Measurements from ENCODE around the gene OLFML1. TPM values are rescaled to one million over a fixed set of nuclear protein-coding genes. Genes with fewer than 3 reads are reported as not detected.

OLFML1 gene
- total RNA-seq, 1 experiment from 2014 or later: not detected

DNA sequence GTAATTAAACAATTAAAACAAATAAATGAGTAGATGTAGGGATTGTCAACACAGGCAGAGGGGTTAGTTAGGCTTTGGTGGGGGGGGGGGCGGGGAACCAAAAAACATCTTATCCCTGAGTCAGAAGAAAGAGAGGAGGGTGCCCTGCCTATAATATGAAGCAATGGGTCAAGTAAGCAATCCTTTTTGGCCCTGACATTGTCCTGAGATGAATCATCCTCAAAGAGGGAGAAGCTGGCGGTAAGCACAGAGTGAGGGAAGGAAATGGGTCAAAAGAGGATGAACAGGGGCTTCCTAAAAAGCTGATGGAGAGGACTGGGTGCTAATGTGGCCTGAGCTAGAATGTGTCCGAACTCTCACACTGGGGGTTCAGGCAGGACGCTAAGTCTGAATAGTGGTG lies 4.7 kb downstream of the OLFML1 start:
- no peaks in the 10 kb centered on the region for H3K27me3 Mint-ChIP-seq (ENCODE audit: low read depth)
- H3K27ac Mint-ChIP-seq: no peak overlapping the region
- Histone ChIP-seq H2AK5ac (ENCODE audit: insufficient read length, low read length) (no peak overlapping the region), H3K4ac (ENCODE audit: low read depth, low read length) (no peak overlapping the region), H3K9ac (ENCODE audit: extremely low read depth, insufficient read length, low read length) (no peak overlapping the region), H2AFZ (ENCODE audit: low read length) (no peak overlapping the region), H3K79me2 (ENCODE audit: insufficient read depth, low read length) (no peaks in the 10 kb centered on the region), H3K4me1 (ENCODE audit: insufficient read depth, low read length) (peaks cover 3% of the 10 kb centered on the region; the same call in 1 of the 2 replicates), H2BK20ac (ENCODE audit: low read depth, low read length, poor library complexity, severe bottlenecking) (no peak overlapping the region), H3K18ac (ENCODE audit: insufficient read length, low read depth, low read length) (no peak overlapping the region), H2BK120ac (ENCODE audit: low read depth, low read length, poor library complexity, severe bottlenecking) (no peak overlapping the region), H3K27me3 (ENCODE audit: insufficient read depth, low read length) (no peaks in the 10 kb centered on the region), H3K23me2 (ENCODE audit: insufficient read length, low read depth, low read length, poor library complexity, severe bottlenecking) (no peaks in the 10 kb centered on the region), H2BK15ac (ENCODE audit: low read depth, low read length) (no peak overlapping the region), H3K79me1 (ENCODE audit: insufficient read depth, low read depth, low read length, poor library complexity, severe bottlenecking) (no peaks in the 10 kb centered on the region), H4K5ac (ENCODE audit: insufficient read length, low read depth, low read length) (no peak overlapping the region), H4K8ac (replicated peaks; ENCODE audit: insufficient read length, low read depth, low read length) (no peak overlapping the region), H3K27ac (ENCODE audit: insufficient read length, low read depth, low read length) (no peak overlapping the region), H3K4me2 (ENCODE audit: insufficient read depth, insufficient read length, low read length) (no peak overlapping the region), H3K56ac (ENCODE audit: insufficient read length, low read depth, low read length) (no peak overlapping the region), H4K20me1 (ENCODE audit: control insufficient read depth, insufficient read depth, insufficient read length) (no peaks in the 10 kb centered on the region), H4K91ac (ENCODE audit: insufficient read length, low read depth, low read length) (no peak overlapping the region), H2BK12ac (ENCODE audit: insufficient read length, low read depth, low read length) (no peak overlapping the region), H3K9me3 (ENCODE audit: control insufficient read depth, low read depth, low read length) (no peaks in the 10 kb centered on the region), H2BK5ac (ENCODE audit: insufficient read length, low read length) (no peak overlapping the region), H3K23ac (ENCODE audit: insufficient read length, low read depth, low read length) (no peak overlapping the region), H3T11ph (ENCODE audit: low read length) (no peak overlapping the region), H3K14ac (ENCODE audit: insufficient read depth, low read length) (no peak overlapping the region)
- no peak overlapping the region for H3K4me3 Mint-ChIP-seq
- WGBS (ENCODE audit: extremely low coverage, insufficient read length, low lambda C conversion rate): no CpG with 5 or more reads among the region's 4 CpGs
- H3K36me3 Mint-ChIP-seq (ENCODE audit: insufficient read depth in 1 of 3, low read depth in 3 of 3): no peaks in the 10 kb centered on the region
- TF ChIP-seq, protein P1, sequence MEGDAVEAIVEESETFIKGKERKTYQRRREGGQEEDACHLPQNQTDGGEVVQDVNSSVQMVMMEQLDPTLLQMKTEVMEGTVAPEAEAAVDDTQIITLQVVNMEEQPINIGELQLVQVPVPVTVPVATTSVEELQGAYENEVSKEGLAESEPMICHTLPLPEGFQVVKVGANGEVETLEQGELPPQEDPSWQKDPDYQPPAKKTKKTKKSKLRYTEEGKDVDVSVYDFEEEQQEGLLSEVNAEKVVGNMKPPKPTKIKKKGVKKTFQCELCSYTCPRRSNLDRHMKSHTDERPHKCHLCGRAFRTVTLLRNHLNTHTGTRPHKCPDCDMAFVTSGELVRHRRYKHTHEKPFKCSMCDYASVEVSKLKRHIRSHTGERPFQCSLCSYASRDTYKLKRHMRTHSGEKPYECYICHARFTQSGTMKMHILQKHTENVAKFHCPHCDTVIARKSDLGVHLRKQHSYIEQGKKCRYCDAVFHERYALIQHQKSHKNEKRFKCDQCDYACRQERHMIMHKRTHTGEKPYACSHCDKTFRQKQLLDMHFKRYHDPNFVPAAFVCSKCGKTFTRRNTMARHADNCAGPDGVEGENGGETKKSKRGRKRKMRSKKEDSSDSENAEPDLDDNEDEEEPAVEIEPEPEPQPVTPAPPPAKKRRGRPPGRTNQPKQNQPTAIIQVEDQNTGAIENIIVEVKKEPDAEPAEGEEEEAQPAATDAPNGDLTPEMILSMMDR (conservative IDR thresholded peaks at IDR 0.05): no peak
- H3K9me3 Mint-ChIP-seq: no peaks in the 10 kb centered on the region
- peaks cover 23 to 28% of the 10 kb centered on the region in 2 experiments for H3K4me1 Mint-ChIP-seq
- DNase-seq: no peak
